HG03108 (cell line): ENCODE measurements around the gene SRGAP3.

ENCODE experiments used
- ATAC-seq: cut with Tn5 transposase; IDR thresholded peaks from one replicate; pipeline ENCODE4 v1.9.1; 2021; ENCODE audit warnings: moderate library complexity; ENCODE audit not compliant: unreplicated experiment

Gene SRGAP3

GRCh38 chr3:8976540-8977182 lies 272.8 kb downstream of the SRGAP3 start:
- ATAC-seq, result no peak

GRCh38 chr3:8975081-8976020 lies 274.1 kb downstream of the SRGAP3 start:
- no peak for ATAC-seq

- no peak for ATAC-seq
These were observed 275.0 kb downstream of the SRGAP3 start for GRCh38 chr3:8974458-8974857.

GRCh38 chr3:8972639-8973038 lies 276.8 kb downstream of the SRGAP3 start:
- no peak for ATAC-seq

- ATAC-seq, result no peak
These were observed 278.4 kb downstream of the SRGAP3 start for GRCh38 chr3:8970971-8971589.

GRCh38 chr3:8969241-8969640 lies 280.2 kb downstream of the SRGAP3 start:
- no peak for ATAC-seq

GRCh38 chr3:8968375-8968882 lies 281.0 kb downstream of the SRGAP3 start:
- no peak for ATAC-seq

- no peak for ATAC-seq
These were observed 281.9 kb downstream of the SRGAP3 start for GRCh38 chr3:8967553-8967952.

GRCh38 chr3:8966820-8967348 lies 282.6 kb downstream of the SRGAP3 start:
- ATAC-seq, result no peak

GRCh38 chr3:8966150-8966819 lies 283.2 kb downstream of the SRGAP3 start:
- no peak for ATAC-seq

GRCh38 chr3:8964436-8965370 lies 284.7 kb downstream of the SRGAP3 start:
- no peak for ATAC-seq

GRCh38 chr3:8963137-8963853 lies 286.2 kb downstream of the SRGAP3 start, which contains the start of gene RAD18:
Gene RAD18 (minus strand): TSS chr3:8963472. CDS start chr3:8963385, 87 bp downstream.
- peak; percentile 88 for ATAC-seq

- no peak for ATAC-seq
These were observed 287.1 kb downstream of the SRGAP3 start for GRCh38 chr3:8962226-8962861.

- ATAC-seq, result no peak
These were observed 289.8 kb downstream of the SRGAP3 start for GRCh38 chr3:8959668-8960067.

- ATAC-seq, result peak; percentile 89
These were observed 294.3 kb downstream of the SRGAP3 start for GRCh38 chr3:8954938-8955763.

- ATAC-seq, result no peak
These were observed 296.1 kb downstream of the SRGAP3 start for GRCh38 chr3:8953313-8953712.

- no peak for ATAC-seq
These were observed 297.3 kb downstream of the SRGAP3 start for GRCh38 chr3:8952130-8952529.
